Transverse colon (tissue), 4 donors: ENCODE measurements around the gene ESR1. TPM values are rescaled to one million over a fixed set of nuclear protein-coding genes. Genes with fewer than 3 reads are reported as not detected.
"Not testable (repeated sequence)": the region's sequence is repeated elsewhere in the genome, so short reads cannot be mapped to it uniquely, and the experiment has no call there.

ENCODE experiments used
- DNase-seq: peaks from one replicate; pipeline ENCODE4 v3.0.0-alpha.2; 2019
- H3K27ac ChIP-seq, 4 donors: fragments of 200-600 bp; sonication (generic); 2 replicates each; pipeline ENCODE4 v1.5.1; 2016 to 2018; ENCODE audit warnings: inconsistent platforms in 4 of 4
- H3K27me3 ChIP-seq: fragments of 200-600 bp; sonication (generic); 2 replicates; pipeline ENCODE4 v1.5.1; 2017; ENCODE audit warnings: inconsistent platforms
- H3K36me3 ChIP-seq, 4 donors: fragments of 200-600 bp; sonication (generic); 2 replicates each; pipeline ENCODE4 v1.5.1; 2017 to 2019; ENCODE audit warnings: inconsistent platforms in 4 of 4
- H3K4me1 ChIP-seq, 4 donors: fragments of 200-600 bp; sonication (generic); 2 replicates each; pipeline ENCODE4 v1.5.1; 2017 to 2020; ENCODE audit warnings: inconsistent platforms in 4 of 4
- H3K4me3 ChIP-seq, 4 donors: fragments of 200-600 bp; sonication (generic); 1 replicate in 1 of 4; 2 replicates in 3 of 4; pipeline versions ENCODE4 v1.5.1 to v1.6.1; 2017 to 2019; ENCODE audit warnings: inconsistent platforms in 4 of 4
- H3K9me3 ChIP-seq, 2 donors: fragments of 200-600 bp; sonication (generic); 2 replicates each; pipeline ENCODE4 v1.5.1; 2017 to 2019; ENCODE audit warnings: inconsistent platforms in 2 of 2
- EP300 ChIP-seq: sonication (generic); formaldehyde crosslinking; IDR thresholded peaks from one replicate; pipeline ENCODE4 v1.6.1; 2017; ENCODE audit warnings: antibody characterized with exemption, low read depth
- POLR2A ChIP-seq: fragments of 450-650 bp; IDR thresholded peaks from one replicate; pipeline ENCODE4 v1.6.1; 2016; ENCODE audit warnings: antibody characterized with exemption, mild to moderate bottlenecking, moderate library complexity
- POLR2AphosphoS5 ChIP-seq, 3 donors: sonication (generic); formaldehyde crosslinking; IDR thresholded peaks; one replicate each; pipeline ENCODE4 v1.6.1; 2016; ENCODE audit warnings: antibody characterized with exemption in 3 of 3
- WGBS, 2 donors: methylation state at CpG; one replicate each; pipeline ENCODE4 v1.1.5; 2018; ENCODE audit warnings: low coverage in 1 of 2; 5-methylcytosine and 5-hydroxymethylcytosine counted together
- in situ Hi-C, 4 donors: fragments of 200-750 bp; cut with MboI; loops; one replicate each; pipeline versions ENCODE4 v1.15.0 to v1.15.1; 2017; ENCODE audit warnings: low sequenced_read_pairs in 3 of 4, low pct_ligation_motif_present in 1 of 4, low pct_unique_long_range_greater_than_20kb in 1 of 4
- intact Hi-C: fragments of 100-400 bp; cut with DNase I; formaldehyde crosslinking; loops from one replicate; pipeline ENCODE4 v1.15.1; 2023; ENCODE audit warnings: low total_unique reads
- total RNA-seq, 4 donors: library from RNA; depleted of rRNA; stranded (reverse); fragments of >200 nt; gene quantifications; one replicate each; pipeline ENCODE4 v1.1.0, GENCODE V29; 2016
- TF ChIP-seq, protein P1 (sequence below), 5 experiments: fragments of 200-600 bp in 3 of 5; fragments of 450-650 bp in 2 of 5; sonication (generic) in 3 of 5; IDR thresholded peaks; 1 replicate in 2 of 5; 2 replicates in 3 of 5; pipeline ENCODE4 v1.5.1; 2016 to 2017; ENCODE audit warnings: antibody characterized with exemption in 5 of 5, inconsistent platforms in 3 of 5, mild to moderate bottlenecking in 2 of 5, moderate library complexity in 1 of 5

The ESR1 gene
- total RNA-seq, 4 donors from 2014 or later: 0.37 to 0.48 (median 0.41) TPM; not detected in 1

GRCh38 chr6:152023613-152024012 is 216.1 kb downstream of the ESR1 start:
- no peaks in the 10 kb centered on the region for H3K27me3 ChIP-seq
- no peak for DNase-seq
- in situ Hi-C loops (no loop called here), intact Hi-C loops (no loop called here)
- H3K9me3 ChIP-seq: peaks cover 0 to 6% of the 10 kb centered on the region in 2 donors
- TF ChIP-seq POLR2AphosphoS5 (IDR thresholded peaks at IDR 0.05): no peak
- no peak for TF ChIP-seq EP300
- no peak for TF ChIP-seq POLR2A
- TF ChIP-seq, protein P1, sequence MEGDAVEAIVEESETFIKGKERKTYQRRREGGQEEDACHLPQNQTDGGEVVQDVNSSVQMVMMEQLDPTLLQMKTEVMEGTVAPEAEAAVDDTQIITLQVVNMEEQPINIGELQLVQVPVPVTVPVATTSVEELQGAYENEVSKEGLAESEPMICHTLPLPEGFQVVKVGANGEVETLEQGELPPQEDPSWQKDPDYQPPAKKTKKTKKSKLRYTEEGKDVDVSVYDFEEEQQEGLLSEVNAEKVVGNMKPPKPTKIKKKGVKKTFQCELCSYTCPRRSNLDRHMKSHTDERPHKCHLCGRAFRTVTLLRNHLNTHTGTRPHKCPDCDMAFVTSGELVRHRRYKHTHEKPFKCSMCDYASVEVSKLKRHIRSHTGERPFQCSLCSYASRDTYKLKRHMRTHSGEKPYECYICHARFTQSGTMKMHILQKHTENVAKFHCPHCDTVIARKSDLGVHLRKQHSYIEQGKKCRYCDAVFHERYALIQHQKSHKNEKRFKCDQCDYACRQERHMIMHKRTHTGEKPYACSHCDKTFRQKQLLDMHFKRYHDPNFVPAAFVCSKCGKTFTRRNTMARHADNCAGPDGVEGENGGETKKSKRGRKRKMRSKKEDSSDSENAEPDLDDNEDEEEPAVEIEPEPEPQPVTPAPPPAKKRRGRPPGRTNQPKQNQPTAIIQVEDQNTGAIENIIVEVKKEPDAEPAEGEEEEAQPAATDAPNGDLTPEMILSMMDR (IDR thresholded peaks at IDR 0.05): no peak
- H3K27ac ChIP-seq: no peak overlapping the region
- H3K4me3 ChIP-seq: no peak overlapping the region
- WGBS, 2 donors: 59 to 68% methylated on average over 2 of the region's 2 CpGs
- no peaks in the 10 kb centered on the region for H3K36me3 ChIP-seq
- H3K4me1 ChIP-seq: no peaks in the 10 kb centered on the region

GRCh38 chr6:152026291-152026690 is 218.8 kb downstream of the ESR1 start:
- Histone ChIP-seq H3K36me3 (no peaks in the 10 kb centered on the region), H3K4me1 (no peaks in the 10 kb centered on the region), H3K27me3 (no peaks in the 10 kb centered on the region), H3K4me3 (peak overlapping the region in 1 of 4 donors; percentile 13), H3K9me3 (peaks cover 0 to 6% of the 10 kb centered on the region in 2 donors), H3K27ac (no peak overlapping the region)
- DNase-seq: no peak
- WGBS, 2 donors: 25 to 63% methylated on average over 1 of the region's 1 CpG
- intact Hi-C loops (no loop called here), in situ Hi-C loops (no loop called here)
- TF ChIP-seq POLR2AphosphoS5 (IDR thresholded peaks at IDR 0.05) (no peak), EP300 (no peak)
- TF ChIP-seq, protein P1 (IDR thresholded peaks at IDR 0.05): no peak

- H3K9me3 ChIP-seq, intact Hi-C loops, H3K4me1 ChIP-seq, DNase-seq, H3K27me3 ChIP-seq, H3K4me3 ChIP-seq, H3K27ac ChIP-seq, H3K36me3 ChIP-seq, in situ Hi-C loops: not testable (repeated sequence)
- WGBS, 2 donors: 92 to 94% methylated on average over 6 of the region's 6 CpGs
These were observed 219.3 kb downstream of the ESR1 start for GRCh38 chr6:152026744-152027143.

GRCh38 chr6:152033765-152034164 is 226.3 kb downstream of the ESR1 start:
- H3K27me3 ChIP-seq, H3K9me3 ChIP-seq, H3K4me3 ChIP-seq, H3K27ac ChIP-seq, DNase-seq, intact Hi-C loops, H3K4me1 ChIP-seq, in situ Hi-C loops, H3K36me3 ChIP-seq: not testable (repeated sequence)
- WGBS, 2 donors: 73 to 82% methylated on average over 4 of the region's 4 CpGs

GRCh38 chr6:152034631-152035030 is 227.1 kb downstream of the ESR1 start:
- DNase-seq: no peak
- H3K9me3 ChIP-seq: no peaks in the 10 kb centered on the region
- TF ChIP-seq, protein P1 (IDR thresholded peaks at IDR 0.05): no peak
- no peak for TF ChIP-seq EP300
- no peak for TF ChIP-seq POLR2A
- no peak for TF ChIP-seq POLR2AphosphoS5 (IDR thresholded peaks at IDR 0.05)
- H3K4me3 ChIP-seq: no peak overlapping the region
- intact Hi-C loops: no loop called here
- no peaks in the 10 kb centered on the region for H3K36me3 ChIP-seq
- no peaks in the 10 kb centered on the region for H3K27me3 ChIP-seq
- H3K4me1 ChIP-seq: no peaks in the 10 kb centered on the region
- no peak overlapping the region for H3K27ac ChIP-seq
- 78 to 86% methylated on average over 5 of the region's 5 CpGs for WGBS, 2 donors
- in situ Hi-C loops: no loop called here
